Measurements from ENCODE around the gene HABP4.

The HABP4 gene

DNA sequence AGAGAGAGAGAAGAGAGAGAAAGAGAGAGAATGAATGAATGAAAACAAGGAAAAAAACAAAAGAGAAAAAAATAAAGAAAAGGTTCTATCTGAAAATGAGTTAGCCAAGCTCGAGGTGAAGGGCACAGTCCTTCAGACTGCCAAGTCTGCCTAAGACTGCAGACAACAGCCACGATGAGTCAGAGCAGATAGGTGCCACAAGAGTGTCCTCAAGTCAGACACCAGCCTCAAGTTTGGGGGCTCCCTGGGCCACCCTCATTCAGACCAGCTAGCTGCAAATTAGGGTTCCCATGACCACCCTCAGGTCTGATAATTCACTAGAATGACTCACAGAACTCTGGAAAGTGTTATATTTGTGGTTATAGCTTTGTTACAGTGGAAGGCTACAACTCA lies 13.9 kb upstream of the HABP4 start:
- DNase-seq, result no peak

DNA sequence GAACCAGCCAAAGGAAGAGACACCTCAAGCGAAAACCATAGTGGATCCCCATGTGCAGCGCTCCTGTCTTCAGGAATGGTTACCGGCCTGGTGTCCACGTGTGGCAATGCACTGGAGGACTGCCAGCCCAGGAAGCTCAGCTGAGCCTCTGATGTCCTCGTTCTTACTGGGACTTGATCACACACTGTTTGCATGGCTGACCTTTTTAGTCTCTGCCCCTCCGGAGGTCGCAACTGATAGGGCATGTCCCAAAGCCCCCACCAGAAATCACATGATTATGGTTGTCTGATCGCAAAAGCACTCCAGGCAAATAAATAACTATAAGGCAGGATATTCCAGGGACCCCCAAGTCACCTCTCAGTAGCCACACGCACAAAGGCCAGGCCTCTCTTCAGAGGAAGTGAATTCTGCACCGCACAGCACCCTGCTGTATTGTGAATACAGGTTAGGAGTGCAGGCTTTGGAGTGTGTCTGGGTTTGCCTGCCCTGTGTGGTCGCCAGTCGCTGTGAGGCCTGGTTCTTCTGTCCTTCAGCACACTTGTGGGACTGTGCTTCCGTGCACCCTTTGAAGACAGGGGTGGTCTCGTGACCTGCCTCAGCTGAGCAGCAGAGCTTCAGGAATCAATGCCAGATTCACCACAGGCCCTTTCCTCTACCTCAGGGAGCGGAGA lies 13.4 kb upstream of the HABP4 start:
- no peak for DNase-seq

DNA sequence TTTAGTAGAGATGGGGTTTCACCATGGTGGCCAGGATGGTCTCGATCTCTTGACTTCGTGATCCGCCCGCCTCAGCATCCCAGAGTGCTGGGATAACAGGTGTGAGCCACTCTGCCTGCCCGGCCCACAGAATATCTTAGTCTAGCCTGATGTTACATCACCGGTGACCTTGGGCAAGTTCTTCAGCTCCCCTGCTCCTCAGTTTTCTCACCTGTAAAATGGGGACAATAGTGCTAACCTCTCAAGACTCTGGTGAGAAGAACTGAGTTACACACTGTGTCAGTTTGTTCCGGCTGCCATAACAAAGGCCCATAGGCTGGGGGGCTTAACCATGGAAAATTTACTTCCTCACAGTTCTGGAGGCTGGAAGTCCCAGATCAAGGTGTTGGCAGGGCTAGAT lies 12.5 kb upstream of the HABP4 start:
- no peak for DNase-seq

DNA sequence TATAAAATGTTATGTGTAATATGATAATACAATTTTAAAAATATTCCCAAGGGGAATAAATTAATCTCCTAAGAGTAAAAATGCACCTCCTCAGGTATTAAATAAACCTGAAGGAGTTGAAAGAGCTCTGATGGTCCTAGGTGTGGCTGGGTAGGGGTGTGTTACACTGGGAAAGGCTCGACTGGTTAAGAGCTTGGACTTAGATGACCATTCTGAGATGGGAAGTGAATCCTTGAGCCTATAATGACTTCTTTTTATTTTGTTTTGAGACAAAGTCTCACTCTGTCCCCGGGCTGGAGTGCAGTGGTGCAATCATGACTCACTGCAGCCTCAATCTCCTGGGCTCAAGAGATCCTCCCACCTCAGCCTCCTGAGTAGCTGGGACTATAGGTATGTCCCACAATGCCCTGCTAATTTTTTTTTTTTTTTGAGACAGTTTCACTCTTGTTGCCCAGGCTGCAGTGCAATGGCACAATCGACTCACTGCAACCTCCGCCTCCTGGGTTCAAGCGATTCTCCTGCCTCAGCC lies 9.2 kb upstream of the HABP4 start:
- no peak for DNase-seq

DNA sequence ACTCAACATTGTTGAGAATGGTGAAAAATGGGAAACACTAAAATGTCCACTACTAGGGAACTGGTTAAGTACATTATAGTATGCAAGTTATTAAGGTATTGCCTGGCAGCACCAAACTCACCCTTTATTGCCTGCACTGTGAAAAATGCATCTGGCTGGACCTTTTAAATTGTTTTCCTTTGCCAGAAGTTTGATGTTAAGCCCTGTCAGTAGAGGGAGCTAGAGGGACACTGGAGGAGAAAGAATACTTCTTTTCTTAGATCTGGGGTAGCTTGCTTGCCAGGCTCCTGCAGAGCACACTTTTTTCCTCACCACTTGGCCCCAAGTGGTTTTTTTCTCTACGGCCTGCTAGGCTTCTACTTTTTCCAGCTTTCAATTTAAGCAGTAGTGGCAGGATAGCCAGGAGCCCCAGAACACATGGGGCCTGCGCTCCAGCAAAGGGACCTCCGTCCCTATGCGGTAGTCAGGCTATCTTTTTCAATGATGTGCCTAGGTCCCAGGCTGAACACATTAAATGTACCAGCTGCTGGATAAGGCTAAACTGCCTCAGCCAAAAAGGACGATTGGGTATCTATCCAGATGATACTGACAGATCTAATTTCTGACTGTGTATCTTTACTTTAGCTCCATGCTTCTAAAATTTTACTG lies 8.0 kb upstream of the HABP4 start:
- DNase-seq, result no peak

DNA sequence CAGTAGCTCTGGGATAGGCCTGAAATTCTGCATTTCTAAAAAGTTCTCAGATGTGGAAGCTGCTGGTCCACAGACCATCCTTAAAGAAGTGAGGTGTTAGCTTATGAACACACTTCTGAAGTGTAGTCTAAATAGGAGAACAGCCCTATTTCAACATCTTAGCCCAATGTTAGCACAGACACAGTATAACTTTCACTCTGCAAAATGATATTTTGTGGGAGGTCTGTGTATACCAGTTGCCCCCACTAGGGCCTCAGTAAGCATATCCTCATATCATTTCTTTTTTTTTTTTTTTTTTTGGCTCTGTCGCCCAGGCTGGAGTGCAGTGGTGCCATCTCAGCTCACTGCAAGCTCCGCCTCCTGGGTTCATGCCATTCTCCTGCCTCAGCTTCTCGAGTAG lies 7.5 kb upstream of the HABP4 start:
- DNase-seq, result no peak

DNA sequence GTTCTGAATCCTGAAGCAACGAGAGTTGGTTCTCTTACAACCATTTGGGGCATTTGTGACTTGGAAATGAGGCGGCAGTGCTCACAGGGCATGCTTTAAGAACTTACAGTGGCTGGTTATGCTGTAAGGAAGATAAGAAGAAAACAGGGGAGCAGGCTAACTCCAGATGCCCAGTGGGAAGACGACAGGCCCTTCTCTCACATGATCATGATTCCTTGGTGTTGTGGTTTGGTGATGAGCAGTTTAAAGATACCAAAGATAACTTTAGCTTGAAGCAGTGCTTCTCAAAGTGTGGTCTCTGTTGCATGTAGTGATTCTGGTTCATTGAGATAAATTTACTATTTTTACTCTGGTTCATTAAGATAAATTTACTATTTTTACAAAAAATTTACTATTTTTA lies 2.6 kb upstream of the HABP4 start:
- no peak for DNase-seq

DNA sequence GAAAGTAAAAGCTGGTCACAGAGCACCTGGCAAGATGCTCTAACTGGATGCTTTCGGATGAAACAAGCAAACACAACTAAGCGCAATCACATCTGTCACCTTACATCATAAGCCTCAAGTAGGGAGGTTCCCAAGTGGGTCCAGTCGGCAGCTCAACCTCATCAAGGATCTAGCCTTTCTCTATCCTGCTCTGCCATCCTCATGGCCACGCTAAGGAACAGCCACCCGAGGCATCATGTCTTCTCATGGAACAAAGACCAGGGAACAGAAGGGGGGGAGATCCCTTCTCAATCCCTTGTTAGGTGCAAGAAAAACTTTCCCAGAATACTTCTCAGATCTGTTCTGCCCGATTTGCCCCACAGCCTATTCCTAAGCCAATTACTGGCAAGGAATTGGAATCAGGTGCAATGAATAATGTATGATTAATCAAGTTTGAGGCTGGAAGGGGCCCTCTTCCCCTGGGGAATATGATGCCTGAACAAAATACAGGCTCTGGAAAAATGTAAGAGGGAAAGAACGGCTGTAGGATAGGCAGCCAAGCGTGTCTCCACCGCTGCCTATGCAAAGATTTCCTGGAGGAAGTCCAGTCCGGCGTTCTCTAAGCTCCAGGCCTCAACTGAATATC lies 1.3 kb upstream of the HABP4 start:
- no peak for DNase-seq

DNA sequence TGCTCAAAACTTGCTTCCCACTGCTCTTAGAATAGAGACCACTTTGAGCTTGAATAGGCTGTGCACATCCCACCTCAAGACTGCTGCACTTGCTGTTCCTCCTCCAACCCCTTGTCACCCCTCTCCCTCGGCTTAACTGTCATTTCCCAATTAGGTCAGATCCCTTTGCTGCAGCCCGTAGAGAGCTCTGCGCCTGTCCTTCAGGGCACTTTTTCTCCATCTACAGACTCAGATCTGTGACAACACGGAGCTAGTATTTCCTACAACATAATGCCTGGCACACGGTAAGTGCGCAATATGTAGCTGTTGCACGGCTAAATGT lies 485 bp upstream of the HABP4 start:
- no peak for DNase-seq

DNA sequence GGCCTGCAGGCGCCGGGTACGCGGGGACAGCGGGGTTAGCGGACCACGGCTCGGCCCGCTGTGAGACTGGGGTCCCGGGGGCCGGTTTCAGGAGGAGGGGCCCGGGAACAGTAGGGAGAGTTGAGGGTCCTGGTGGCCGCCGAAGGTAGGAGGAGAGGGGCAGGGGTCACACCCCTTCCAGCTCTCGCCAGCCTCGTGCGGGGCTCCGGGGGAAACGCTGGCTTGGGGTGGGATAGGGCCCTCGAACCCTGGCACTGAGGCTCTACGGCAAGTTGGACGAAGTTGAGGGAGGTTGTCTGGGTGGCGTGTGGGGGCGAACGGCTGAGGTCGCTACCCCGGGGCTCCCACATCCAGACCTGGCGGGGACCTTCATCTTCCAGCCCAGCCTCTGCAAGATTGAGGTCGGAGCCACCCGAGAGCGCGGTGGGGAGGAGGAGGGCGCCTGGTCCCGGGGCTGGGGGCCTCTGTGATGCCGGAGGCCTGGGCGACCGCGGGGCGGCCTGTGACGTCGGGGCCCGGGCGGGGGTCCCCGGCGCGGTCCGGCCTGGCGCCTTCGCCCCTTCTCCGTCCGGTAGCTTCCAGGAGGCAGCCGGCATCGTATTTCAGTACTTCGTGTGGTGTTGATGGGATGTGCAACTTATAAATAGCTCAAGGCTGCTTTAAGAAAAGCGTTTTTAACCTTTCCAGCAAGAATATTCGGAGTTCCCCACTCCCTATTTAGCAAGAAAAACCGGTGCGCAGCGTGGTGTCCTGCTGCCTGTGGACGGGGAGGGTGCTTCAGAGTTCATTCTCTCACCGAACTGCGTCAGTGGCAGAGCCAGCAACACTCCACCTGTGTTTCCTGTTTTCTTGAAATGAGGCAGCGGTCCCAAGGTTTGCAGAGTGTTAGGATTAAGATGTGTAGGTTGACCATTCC lies 902 bp downstream of the HABP4 start:
- DNase-seq, result peak in 3 of 4 experiments; percentile 10 to 23 (median 11)

DNA sequence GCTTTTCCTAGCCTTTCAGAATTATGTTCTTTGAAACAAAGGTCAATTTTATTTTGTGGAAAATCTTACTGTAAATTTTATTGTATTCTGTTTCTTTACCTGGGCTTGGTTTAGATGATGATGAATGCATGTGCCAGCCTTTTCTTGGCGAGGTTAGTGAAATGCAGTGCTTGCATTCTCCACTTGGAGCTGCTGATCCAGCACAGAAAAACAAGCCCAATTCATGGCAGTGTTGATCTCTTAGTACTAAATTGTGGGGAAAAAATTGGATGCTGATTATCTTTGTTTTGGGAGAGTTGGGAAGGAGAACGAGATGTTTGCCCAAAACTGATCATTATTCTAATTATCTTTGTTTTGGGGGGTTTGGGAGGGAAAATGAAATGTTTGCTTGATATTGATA lies 3.7 kb downstream of the HABP4 start:
- no peak for DNase-seq

DNA sequence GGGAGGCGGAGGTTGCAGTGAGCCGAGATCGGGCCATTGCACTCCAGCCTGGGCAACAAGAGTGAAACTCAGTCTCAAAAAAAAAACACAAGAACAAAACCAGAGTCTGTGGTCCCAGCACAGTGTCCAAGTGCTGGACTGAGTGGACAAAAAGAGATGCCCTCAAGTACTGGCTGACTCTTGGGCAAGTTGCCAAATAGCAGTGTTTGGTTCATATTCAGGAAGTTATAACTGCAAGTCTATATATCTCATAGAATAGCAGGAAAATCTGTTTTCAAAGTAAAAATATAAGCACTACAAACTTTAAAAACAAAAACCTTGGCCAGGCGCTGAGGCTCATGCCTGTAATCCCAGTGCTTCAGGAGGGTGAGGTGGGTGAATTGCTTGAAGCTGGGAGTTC lies 7.3 kb downstream of the HABP4 start:
- DNase-seq, result no peak

DNA sequence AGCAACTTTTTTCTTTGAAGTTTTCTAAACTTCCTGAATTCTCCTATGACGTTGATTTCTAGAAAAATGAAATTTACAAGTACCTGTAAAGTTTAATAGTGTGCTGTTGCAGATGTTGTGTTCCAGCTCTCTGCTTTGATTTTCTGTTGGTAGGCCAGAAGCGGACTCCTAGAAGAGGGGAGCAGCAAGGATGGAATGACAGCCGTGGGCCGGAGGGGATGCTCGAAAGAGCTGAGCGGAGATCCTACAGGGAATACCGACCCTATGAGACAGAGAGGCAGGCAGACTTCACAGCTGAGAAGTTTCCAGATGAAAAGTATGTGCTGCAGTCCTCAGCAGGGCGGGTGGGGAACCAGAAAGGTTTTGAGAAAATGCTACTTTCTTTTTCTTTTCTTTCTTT lies 8.3 kb downstream of the HABP4 start:
- DNase-seq, result no peak

DNA sequence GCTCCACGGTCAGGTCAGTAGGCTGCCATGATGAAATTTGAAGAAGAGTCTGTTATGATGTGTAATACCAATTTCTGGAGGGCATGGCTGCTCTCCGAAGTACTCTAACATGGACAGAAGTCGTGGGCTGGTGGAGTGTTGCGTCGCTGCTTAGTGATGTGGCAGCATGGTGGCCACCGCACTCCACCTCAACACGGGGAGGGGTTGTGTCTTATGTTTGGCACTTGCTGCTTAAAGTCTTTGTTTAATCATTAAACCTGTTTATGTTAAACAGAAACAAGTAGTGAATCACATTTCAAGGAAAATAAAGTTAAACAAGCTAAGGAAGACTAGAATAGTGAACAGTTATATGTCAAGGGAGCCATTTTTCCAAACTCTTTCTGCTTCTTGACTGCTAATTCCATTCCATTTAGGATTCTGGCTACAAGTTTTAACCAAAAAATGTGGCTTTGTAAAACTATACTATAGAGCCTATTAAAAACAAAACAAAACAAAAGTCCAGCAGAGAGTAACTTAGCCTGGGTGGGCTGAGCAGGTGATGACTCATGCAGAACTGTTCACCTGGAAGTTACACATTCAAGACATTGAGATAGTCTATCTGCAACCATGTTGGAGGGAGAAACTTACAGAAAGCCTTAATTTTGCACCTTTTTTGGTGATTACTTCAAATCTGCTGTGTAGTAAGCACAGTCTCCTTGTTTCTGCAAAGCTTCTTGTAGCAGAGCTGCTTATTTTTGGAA lies 9.5 kb downstream of the HABP4 start:
- DNase-seq, result no peak

DNA sequence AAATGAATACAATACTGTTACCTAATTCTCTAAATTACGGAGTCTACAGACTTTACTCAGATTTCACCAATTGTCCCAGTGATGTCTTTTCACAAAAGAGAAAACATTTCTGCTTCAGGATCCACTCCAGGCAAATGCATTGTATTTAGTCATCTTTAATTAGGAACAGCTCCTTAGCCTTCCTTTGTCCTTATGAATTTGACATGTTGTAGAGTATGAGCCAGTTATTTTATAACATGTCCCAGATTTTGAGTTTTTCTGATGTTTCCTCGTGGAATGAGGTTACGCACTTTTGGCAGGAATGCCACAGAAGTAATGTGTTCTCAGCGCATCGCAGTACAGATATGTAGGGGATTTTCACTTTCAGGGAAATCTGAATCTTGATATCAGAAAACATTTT lies 10.5 kb downstream of the HABP4 start:
- no peak for DNase-seq

DNA sequence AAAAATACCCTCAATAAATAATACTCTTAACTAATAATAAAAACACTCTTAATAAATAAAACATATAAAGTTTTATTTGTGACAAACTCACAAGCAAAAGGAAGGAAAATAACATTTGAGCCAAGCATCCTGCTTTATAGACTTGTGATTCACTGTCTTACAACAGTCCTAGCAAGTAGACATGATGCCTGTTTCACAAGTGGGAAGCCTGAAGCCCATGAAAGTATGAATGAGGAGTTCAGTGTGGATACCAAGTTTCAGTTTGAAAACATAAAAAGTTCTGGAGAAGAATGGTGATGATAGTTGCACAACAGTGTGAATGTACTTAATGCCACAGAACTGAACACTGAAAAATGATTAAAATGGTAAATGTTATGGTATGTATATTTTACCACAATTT lies 10.9 kb downstream of the HABP4 start:
- no peak for DNase-seq

DNA sequence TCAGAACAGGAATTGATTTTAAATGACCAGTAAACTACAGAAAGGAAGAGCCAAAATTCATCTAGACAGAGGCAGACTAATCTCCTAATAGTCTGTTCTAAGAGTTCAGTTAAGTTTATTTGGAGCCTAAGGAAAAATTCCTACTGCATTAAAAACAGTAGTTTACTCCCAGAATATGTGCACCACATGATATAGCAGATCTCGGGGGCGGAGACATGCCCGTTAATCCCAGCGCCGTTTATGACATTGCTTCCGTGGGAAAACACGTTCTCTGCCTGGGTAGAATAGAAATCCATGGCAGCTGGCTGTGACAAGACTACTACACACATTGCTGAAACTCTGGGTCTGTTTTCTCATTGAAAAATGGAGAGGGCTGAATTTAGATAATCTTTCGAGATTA lies 11.4 kb downstream of the HABP4 start:
- DNase-seq, result no peak

DNA sequence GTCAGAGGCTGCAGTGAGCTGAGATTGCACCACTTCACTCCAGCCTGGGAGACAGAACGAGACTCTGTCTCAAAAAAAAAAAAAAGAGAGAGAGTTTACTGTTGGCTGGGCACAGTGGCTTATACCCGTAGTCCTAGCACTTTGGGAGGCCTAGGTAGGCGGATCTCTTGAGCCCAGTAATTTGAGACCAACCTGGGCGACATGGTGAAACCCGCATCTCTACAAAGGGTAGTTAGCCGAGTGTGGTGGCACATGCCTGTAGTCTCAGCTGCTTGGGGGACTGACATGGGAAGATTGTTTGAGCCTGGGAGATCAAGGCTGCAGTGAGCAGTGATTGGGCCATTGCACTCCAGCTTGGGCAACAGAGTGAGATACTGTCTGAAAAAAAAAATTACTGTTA lies 12.6 kb downstream of the HABP4 start:
- DNase-seq, result no peak

DNA sequence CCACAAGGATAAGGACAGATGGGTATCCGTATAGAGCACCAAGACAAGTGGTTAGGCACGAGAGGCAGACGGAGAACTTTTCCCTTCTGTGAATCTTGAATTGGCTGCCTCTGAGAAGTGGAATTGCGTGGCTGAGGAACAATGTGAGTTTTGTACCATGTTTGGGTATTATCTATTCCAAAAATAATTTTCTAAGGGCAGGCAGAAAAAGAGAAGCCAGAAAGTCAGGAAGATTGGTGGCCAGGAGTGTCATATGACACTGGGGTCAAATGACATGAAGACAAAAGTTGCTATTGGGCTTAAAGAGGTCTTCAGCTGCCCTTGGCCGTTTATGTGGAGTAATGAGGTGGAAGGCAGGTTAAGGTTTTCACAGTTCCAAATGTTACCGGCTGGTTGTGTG lies 14.5 kb downstream of the HABP4 start:
- DNase-seq, result no peak

DNA sequence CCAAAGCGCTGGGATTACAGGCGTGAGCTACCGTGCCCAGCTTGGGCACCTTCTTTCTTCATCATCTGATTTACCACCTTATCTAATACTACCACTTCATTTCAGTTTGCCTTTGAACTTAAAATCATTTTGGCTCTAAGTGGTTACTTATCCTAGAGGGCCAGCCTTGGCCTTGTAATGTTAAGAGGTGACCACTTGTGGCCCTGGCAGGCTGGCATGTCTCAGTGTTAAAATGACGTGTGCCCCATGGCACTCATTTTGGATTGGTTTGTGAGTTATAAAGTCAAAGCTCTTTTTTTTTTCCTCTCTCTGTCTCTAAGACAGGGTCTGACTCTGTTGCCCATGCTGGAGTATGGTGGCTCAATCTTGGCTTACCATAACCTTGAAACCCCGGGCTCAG lies 17.8 kb downstream of the HABP4 start:
- DNase-seq, result no peak

DNA sequence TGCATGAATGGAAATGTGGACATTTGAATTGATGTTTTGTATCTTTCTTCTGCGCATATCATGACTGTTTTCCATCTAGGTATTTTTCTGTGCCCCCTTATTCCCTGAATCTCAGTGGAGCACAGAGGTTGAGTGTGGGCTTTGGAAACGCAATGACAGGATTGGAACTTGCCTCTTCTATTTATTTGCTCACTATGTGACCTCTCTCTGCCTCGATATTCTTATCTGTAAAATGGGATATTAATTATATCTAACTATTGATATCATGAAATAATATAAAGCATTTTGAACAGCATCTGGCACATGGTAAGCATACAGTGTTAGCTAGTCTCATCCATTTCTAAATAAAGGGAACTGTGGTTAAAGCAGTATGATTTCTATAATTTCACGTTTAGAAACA lies 26.0 kb downstream of the HABP4 start:
- no peak for DNase-seq

DNA sequence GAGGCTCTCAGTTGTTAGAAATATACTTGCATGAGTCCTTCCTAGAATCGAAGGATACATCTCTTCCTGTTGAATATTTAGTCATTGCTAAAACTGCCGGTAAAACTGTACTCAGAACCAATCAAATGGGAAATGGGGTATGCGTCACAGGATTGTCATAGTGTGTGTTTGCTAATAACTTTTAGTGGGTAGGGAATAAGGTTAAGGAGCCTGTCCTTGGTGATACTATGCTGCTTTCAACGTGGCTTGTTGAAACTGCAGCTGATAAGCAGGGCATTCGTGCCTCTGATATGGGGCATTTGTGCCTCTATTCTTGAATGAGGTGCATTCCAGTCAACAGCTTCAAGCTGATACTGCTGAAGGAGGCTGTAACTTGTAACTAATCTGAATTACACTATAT lies 26.6 kb downstream of the HABP4 start:
- DNase-seq, result no peak

DNA sequence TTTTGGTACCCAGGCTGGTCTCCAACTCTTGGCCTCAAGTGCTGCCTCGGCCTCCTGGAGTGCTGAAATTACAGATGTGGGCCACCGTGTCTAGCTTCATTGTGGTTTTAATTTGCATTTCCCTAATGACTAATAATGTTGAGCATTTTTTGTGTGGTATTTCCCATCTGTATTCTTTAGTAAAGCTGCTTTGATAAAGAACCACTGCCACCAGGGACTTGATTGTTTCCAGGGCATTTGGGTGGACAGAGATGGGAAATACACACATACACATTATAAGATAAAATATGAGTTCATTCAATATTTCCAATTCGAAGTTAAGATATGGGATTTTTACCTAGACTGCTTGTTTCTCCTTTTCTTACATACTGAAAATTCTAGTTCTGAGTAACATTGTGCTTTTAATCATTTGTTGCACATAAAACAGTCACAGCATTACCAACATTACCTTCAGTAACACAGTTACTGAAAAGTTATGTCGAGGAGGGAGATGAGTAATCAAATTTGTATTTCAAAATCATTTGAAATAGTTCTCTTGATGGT lies 28.9 kb downstream of the HABP4 start:
- DNase-seq, result no peak
